ENCODE data around the gene ZBTB25. TPM values are rescaled to one million over a fixed set of nuclear protein-coding genes. Genes with fewer than 3 reads are reported as not detected.

Gene ZBTB25
- total RNA-seq, 1 donor from 2014 or later = 24.9 TPM

DNA sequence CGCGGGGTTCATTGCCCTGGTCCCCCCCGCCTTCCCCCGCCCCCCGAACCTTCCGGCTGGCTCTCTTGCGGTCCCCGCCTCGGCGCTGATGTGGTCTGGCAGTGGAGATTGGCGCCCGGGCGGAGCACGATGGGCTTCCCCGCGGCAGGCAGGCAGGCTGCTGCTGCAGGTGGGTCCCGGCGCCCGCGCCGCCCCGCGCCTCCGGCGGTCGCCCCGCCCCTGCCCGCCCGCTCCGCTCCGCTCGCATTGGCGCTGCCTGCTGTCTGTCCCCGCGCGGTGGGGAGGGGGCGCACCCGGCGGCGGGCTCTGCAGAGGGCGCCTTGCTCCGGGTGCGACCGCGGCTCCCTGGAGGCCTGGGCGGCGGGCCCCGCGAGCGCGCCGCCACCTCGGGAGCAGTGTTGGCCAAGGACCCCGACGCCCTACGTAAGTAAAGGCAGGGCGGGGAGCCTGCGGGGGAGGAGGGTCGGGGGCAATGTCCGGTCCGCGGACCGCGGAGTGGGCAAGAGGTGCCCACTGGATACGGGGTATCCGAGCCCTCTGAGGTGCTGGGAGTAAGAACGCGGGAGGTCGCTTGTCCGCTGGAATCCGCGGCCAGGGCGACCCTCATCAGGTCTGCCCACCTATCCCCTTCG lies 38.3 kb downstream of the ZBTB25 start, which contains the start of gene AKAP5:
AKAP5 (plus strand) TSS at position 309 of the 632 bp plus-strand sequence. CDS start 2,896 bp downstream, outside the sequence.
- intact Hi-C loops (cut with micrococcal nuclease) = loop anchor here (5.0 kb wide), 2 partner anchors 78 to 128 kb away; partner anchors contain the start of gene MTHFD1
- Mint-ChIP-seq H3K9me3 (no peaks in the 10 kb centered on the region), H3K36me3 (ENCODE audit: low read depth) (peaks cover 23% of the 10 kb centered on the region), H3K4me3 (ENCODE audit: low read depth) (peak within 1 kb of the TSS; percentile 84), H3K27me3 (ENCODE audit: low read depth) (no peaks in the 10 kb centered on the region), H3K4me1 (ENCODE audit: low read depth) (peaks cover 35% of the 10 kb centered on the region), H3K27ac (peak within 1 kb of the TSS; percentile 70)
- DNase-seq (ENCODE audit: low spot score) = peak; percentile 56

DNA sequence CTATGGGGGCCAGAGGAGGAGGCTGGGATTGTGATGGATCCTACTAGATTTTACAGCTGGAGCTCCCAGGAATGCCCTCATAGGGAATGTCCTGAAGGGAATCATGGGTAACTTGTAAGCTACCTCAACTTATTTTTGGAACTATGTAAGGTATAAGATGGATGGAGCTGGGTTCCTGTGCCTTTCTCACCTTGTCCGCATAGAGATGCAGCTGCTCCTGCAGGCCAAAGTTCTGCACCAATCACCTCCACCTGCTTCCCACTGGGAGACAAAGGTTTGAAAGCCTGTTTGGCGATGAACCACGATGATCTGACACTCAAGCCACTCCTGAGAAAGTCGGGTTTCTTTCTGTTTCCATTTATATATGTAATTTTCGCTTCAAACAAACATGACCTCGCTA lies 39.0 kb downstream of the ZBTB25 start:
- no peak for DNase-seq (ENCODE audit: low spot score)
- Mint-ChIP-seq H3K36me3 (ENCODE audit: low read depth) (peaks cover 29% of the 10 kb centered on the region), H3K27ac (peak overlapping the region; percentile 70), H3K4me3 (ENCODE audit: low read depth) (peak overlapping the region; percentile 84), H3K4me1 (ENCODE audit: low read depth) (peaks cover 35% of the 10 kb centered on the region), H3K27me3 (ENCODE audit: low read depth) (no peaks in the 10 kb centered on the region), H3K9me3 (no peaks in the 10 kb centered on the region)
- intact Hi-C loops (cut with micrococcal nuclease) = loop anchor here (5.0 kb wide), 2 partner anchors 77 to 127 kb away; partner anchors contain the start of gene MTHFD1

DNA sequence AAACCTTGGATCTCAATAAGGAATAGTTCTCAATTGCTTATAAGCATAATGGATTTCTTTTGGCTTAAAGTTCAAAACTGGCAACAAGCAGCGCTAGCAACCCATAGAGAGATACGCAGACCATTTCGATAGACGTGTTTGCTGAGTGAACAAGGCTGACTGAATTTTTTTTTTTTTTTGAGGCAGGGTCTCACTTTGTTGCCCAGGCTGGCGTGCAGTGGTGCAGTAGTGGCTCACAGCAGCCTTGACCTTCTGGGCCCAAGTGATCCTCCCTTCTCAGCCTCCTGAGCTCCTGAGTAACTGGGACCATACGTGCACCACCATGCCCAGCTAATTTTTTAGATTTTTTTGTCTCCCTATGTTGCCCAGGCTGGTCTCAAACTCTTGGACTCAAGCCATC lies 39.8 kb downstream of the ZBTB25 start:
- Mint-ChIP-seq H3K4me3 (ENCODE audit: low read depth) (no peak overlapping the region), H3K36me3 (ENCODE audit: low read depth) (peaks cover 37% of the 10 kb centered on the region), H3K27ac (no peak overlapping the region), H3K27me3 (ENCODE audit: low read depth) (no peaks in the 10 kb centered on the region), H3K9me3 (no peaks in the 10 kb centered on the region), H3K4me1 (ENCODE audit: low read depth) (peaks cover 40% of the 10 kb centered on the region)
- no peak for DNase-seq (ENCODE audit: low spot score)
- intact Hi-C loops (cut with micrococcal nuclease) = no loop called here

GRCh38 chr14:64463195-64463594 lies 40.4 kb downstream of the ZBTB25 start:
- no peak overlapping the region for H3K27ac Mint-ChIP-seq
- H3K9me3 Mint-ChIP-seq = no peaks in the 10 kb centered on the region
- intact Hi-C loops (cut with micrococcal nuclease) = no loop called here
- peaks cover 36% of the 10 kb centered on the region for H3K4me1 Mint-ChIP-seq (ENCODE audit: low read depth)
- H3K27me3 Mint-ChIP-seq (ENCODE audit: low read depth) = no peaks in the 10 kb centered on the region
- DNase-seq (ENCODE audit: low spot score) = no peak
- peaks cover 39% of the 10 kb centered on the region for H3K36me3 Mint-ChIP-seq (ENCODE audit: low read depth)
- H3K4me3 Mint-ChIP-seq (ENCODE audit: low read depth) = no peak overlapping the region

DNA sequence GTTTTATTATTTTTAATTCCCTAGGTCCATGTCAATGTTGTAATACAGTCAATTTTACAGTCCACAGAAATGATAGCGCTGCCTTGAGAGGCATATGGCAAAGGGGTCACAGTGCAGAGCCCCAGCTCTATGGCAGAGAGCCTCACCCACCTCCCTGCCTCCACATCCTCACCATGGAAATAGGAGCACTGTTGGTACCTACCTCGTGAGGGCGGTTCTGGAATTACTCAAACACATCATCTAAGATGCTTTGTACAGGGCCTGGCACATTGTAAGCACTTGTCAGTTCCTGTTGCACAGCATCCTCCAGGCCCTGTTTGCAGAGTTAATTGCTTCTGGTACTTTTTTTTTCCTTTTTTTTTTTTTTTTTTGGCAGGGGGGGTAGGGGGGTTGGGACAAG lies 42.4 kb downstream of the ZBTB25 start:
- DNase-seq (ENCODE audit: low spot score) = no peak
- Mint-ChIP-seq H3K9me3 (no peaks in the 10 kb centered on the region), H3K36me3 (ENCODE audit: low read depth) (peaks cover 55% of the 10 kb centered on the region), H3K4me3 (ENCODE audit: low read depth) (no peak overlapping the region), H3K27me3 (ENCODE audit: low read depth) (no peaks in the 10 kb centered on the region), H3K27ac (no peak overlapping the region), H3K4me1 (ENCODE audit: low read depth) (peaks cover 23% of the 10 kb centered on the region)
- intact Hi-C loops (cut with micrococcal nuclease) = no loop called here

DNA sequence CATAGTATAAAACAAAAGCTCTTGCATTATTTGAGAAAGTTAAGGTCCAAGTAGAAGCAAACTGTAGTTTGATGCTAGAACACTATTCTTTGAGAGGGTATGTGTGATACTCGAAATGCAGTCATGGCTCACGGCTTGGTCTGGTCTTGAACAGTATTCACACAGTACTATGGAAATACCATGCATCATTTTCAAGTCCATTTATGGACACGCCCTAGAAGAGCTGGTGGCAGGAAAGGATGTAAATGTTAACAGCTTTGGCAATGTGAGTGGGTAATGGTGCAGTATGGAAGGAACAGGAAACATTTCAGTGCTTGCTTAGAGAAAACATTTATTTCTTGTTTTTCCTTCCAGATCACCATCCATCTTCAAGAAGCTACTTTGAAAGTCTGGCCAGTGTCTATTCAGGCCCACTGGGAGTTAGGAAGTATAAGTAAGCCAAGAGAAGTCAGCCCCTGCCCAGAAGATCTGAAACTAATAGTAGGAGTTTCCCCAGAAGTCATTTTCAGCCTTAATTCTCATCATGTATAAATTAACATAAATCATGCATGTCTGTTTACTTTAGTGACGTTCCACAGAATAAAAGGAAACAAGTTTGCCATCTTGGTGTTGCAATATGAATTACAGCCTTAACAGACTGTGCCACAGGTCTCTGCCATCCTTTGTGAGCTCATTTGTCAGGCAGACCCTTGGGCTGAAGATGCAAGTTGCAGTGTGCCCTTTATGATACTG lies 44.1 kb downstream of the ZBTB25 start:
- Mint-ChIP-seq H3K4me3 (ENCODE audit: low read depth) (no peak overlapping the region), H3K36me3 (ENCODE audit: low read depth) (peaks cover 71% of the 10 kb centered on the region), H3K4me1 (ENCODE audit: low read depth) (peaks cover 16% of the 10 kb centered on the region), H3K27ac (peak overlapping the region; percentile 21), H3K9me3 (no peaks in the 10 kb centered on the region), H3K27me3 (ENCODE audit: low read depth) (no peaks in the 10 kb centered on the region)
- no peak for DNase-seq (ENCODE audit: low spot score)
- intact Hi-C loops (cut with micrococcal nuclease) = no loop called here

DNA sequence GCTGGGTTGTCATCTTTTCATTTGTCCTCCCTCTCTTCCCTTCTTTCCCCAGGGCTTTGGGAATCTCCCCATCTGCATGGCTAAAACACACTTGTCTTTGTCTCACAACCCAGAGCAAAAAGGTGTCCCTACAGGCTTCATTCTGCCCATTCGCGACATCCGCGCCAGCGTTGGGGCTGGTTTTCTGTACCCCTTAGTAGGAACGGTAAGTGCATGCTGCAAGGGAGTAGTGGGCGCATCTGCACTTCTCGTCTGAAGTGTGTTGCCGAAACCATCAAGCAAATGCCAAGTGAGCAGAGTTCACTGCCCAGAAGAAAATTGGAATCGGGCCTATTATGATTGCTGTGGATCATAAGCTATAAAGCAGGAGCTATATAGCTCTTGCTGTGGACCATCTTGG lies 49.0 kb downstream of the ZBTB25 start:
- H3K27ac Mint-ChIP-seq = no peak overlapping the region
- no peaks in the 10 kb centered on the region for H3K9me3 Mint-ChIP-seq

GRCh38 chr14:64450255-64450654 lies 53.4 kb downstream of the ZBTB25 start:
- H3K4me1 Mint-ChIP-seq (ENCODE audit: low read depth) = peaks cover 17% of the 10 kb centered on the region
- DNase-seq (ENCODE audit: low spot score) = no peak
- no peaks in the 10 kb centered on the region for H3K9me3 Mint-ChIP-seq
- no peak overlapping the region for H3K4me3 Mint-ChIP-seq (ENCODE audit: low read depth)
- intact Hi-C loops (cut with micrococcal nuclease) = no loop called here
- H3K27ac Mint-ChIP-seq = peak overlapping the region; percentile 68
- peaks cover 61% of the 10 kb centered on the region for H3K36me3 Mint-ChIP-seq (ENCODE audit: low read depth)
- no peaks in the 10 kb centered on the region for H3K27me3 Mint-ChIP-seq (ENCODE audit: low read depth)

More for the DNA sequence above, 49.0 kb downstream of the ZBTB25 start:
- no peaks in the 10 kb centered on the region for H3K27me3 Mint-ChIP-seq (ENCODE audit: low read depth)
- intact Hi-C loops (cut with micrococcal nuclease) = no loop called here
- no peak for DNase-seq (ENCODE audit: low spot score)
- H3K4me1 Mint-ChIP-seq (ENCODE audit: low read depth) = peaks cover 18% of the 10 kb centered on the region
- H3K36me3 Mint-ChIP-seq (ENCODE audit: low read depth) = peaks cover 81% of the 10 kb centered on the region
- no peak overlapping the region for H3K4me3 Mint-ChIP-seq (ENCODE audit: low read depth)

DNA sequence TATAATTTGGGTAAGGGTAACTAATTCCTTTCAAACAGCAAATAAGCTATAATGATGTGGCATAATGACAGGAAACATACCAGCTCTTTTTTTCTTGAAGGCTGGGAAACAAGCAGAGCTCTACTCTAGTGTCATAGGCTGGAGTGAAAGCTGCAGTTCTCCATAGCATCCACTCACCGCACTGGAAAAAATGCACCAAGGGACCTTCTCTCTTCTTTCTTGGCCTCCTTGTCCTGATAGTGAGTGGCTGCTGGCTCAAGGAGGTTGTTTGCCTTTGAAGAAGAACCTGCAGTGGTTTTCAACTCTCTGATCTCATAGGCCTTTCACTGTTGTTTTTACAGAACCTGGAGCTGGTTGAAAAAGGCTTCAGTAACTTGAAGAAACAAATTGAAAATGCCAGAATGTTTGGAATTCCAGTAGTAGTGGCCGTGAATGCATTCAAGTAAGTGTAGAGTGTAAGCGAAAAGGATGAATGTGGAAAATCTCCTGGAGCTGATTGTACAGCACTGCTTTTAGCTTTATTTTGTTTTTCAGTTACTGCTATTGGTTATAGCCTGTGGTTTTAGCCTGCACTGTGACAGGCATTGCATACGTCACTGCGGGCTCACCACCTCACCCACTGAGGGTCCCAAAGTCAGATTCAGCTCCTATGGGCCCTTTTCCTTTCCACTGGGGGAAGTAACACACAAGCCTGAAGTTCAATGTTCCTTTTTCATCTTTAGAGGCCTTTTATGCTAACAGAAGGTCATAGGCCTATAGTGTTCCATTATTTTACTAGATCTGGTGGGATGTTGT lies 55.6 kb downstream of the ZBTB25 start:
- H3K4me1 Mint-ChIP-seq (ENCODE audit: low read depth) = peaks cover 36% of the 10 kb centered on the region
- no peaks in the 10 kb centered on the region for H3K9me3 Mint-ChIP-seq
- peak overlapping the region; percentile 22 for H3K27ac Mint-ChIP-seq
- DNase-seq (ENCODE audit: low spot score) = no peak
- peaks cover 63% of the 10 kb centered on the region for H3K36me3 Mint-ChIP-seq (ENCODE audit: low read depth)
- intact Hi-C loops (cut with micrococcal nuclease) = no loop called here
- H3K27me3 Mint-ChIP-seq (ENCODE audit: low read depth) = no peaks in the 10 kb centered on the region
- no peak overlapping the region for H3K4me3 Mint-ChIP-seq (ENCODE audit: low read depth)

GRCh38 chr14:64444984-64445845 lies 58.4 kb downstream of the ZBTB25 start:
- DNase-seq (ENCODE audit: low spot score) = no peak
- Mint-ChIP-seq H3K27me3 (ENCODE audit: low read depth) (no peaks in the 10 kb centered on the region), H3K27ac (peak overlapping the region; percentile 81), H3K4me3 (ENCODE audit: low read depth) (peak overlapping the region; percentile 14), H3K36me3 (ENCODE audit: low read depth) (peaks cover 71% of the 10 kb centered on the region), H3K9me3 (no peaks in the 10 kb centered on the region), H3K4me1 (ENCODE audit: low read depth) (peaks cover 29% of the 10 kb centered on the region)
- intact Hi-C loops (cut with micrococcal nuclease) = loop anchor here (1.0 kb wide), 2 partner anchors 22 to 57 kb away; partner anchors contain the start of gene MTHFD1

DNA sequence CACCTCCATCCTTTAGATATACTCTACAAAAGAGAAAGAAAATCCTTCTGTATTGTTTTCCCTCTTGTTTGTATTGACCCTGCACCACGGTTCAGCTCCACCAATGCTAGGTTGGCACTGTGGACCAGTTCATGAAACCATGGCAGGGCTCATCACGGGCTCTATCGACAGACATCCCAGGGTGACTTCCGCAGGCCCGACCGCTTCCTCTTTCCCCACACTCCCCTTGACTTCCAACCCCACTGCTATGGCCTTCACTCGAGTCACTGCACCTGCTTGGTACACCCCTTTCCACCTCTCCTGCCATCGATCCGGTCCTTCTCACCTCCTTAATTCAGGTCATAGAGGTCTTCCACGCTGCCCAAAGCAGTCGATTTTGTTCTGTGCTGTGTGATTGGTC lies 59.5 kb downstream of the ZBTB25 start:
- Mint-ChIP-seq H3K4me1 (ENCODE audit: low read depth) (peaks cover 29% of the 10 kb centered on the region), H3K27ac (peak overlapping the region; percentile 81), H3K36me3 (ENCODE audit: low read depth) (peaks cover 65% of the 10 kb centered on the region), H3K27me3 (ENCODE audit: low read depth) (no peaks in the 10 kb centered on the region), H3K9me3 (no peaks in the 10 kb centered on the region), H3K4me3 (ENCODE audit: low read depth) (no peak overlapping the region)
- intact Hi-C loops (cut with micrococcal nuclease) = no loop called here
- no peak for DNase-seq (ENCODE audit: low spot score)

Data from activated T-helper 2 cell treated with anti-CD3 and anti-CD28 coated beads, Interferon-gamma antibody, Interleukin-2, Interleukin-4, amounts not matched to agents 10 μg/mL and 5 μg/mL and 100 μg/mL, durations not matched to agents 14 hours and 24 hours and 36 hours (primary cell).